ENCODE results near the gene STEAP3.

The STEAP3 gene

GRCh38 chr2:119198240-119198840 is 25.3 kb upstream of the STEAP3 start:
- peak; percentile 39 for DNase-seq

GRCh38 chr2:119201815-119202214 is 21.8 kb upstream of the STEAP3 start:
- no peak for DNase-seq

- DNase-seq, result peak; percentile 36
Observed at GRCh38 chr2:119202610-119203310, 20.9 kb upstream of the STEAP3 start.

GRCh38 chr2:119204525-119204924 is 19.1 kb upstream of the STEAP3 start:
- no peak for DNase-seq

- no peak for DNase-seq
Observed at GRCh38 chr2:119205001-119205706, 18.5 kb upstream of the STEAP3 start.

- DNase-seq, result no peak
Observed at GRCh38 chr2:119206201-119206600, 17.4 kb upstream of the STEAP3 start.

- DNase-seq, result peak; percentile 22
Observed at GRCh38 chr2:119207447-119207846, 16.2 kb upstream of the STEAP3 start.

- peak; percentile 41 for DNase-seq
Observed at GRCh38 chr2:119208791-119209203, 14.8 kb upstream of the STEAP3 start.

GRCh38 chr2:119212139-119212800 is 11.4 kb upstream of the STEAP3 start:
- DNase-seq, result no peak

- no peak for DNase-seq
Observed at GRCh38 chr2:119214453-119215037, 9.1 kb upstream of the STEAP3 start.

GRCh38 chr2:119216994-119217393 is 6.6 kb upstream of the STEAP3 start:
- no peak for DNase-seq

- DNase-seq, result peak; percentile 85
Observed at GRCh38 chr2:119218478-119219064, 5.1 kb upstream of the STEAP3 start.

- DNase-seq, result no peak
Observed at GRCh38 chr2:119219873-119220272, 3.8 kb upstream of the STEAP3 start.

- DNase-seq, result no peak
Observed at GRCh38 chr2:119220720-119221301, 2.8 kb upstream of the STEAP3 start.

GRCh38 chr2:119221609-119222008 is 2.0 kb upstream of the STEAP3 start:
- no peak for DNase-seq

- DNase-seq, result no peak
Observed at GRCh38 chr2:119222213-119222612, 1.4 kb upstream of the STEAP3 start.

- no peak for DNase-seq
Observed at GRCh38 chr2:119222863-119223520, 642 bp upstream of the STEAP3 start.

GRCh38 chr2:119224391-119225104 is 914 bp downstream of the STEAP3 start:
- no peak for DNase-seq

GRCh38 chr2:119225105-119225865 is 1.7 kb downstream of the STEAP3 start:
- peak; percentile 31 for DNase-seq

GRCh38 chr2:119225926-119226325 is 2.3 kb downstream of the STEAP3 start:
- no peak for DNase-seq

Measured in DMS53 (cell line).